NCI-H1930 (cell line): ENCODE data around the gene NDST1.
"Not testable (repeated sequence)": the region's sequence is repeated elsewhere in the genome, so short reads cannot be mapped to it uniquely, and the experiment has no call there.

ENCODE experiments used
- DNase-seq, 2 experiments: peaks; one replicate each; lab custom pipeline; 2025; lab: John Stamatoyannopoulos, UW

Gene NDST1

DNA sequence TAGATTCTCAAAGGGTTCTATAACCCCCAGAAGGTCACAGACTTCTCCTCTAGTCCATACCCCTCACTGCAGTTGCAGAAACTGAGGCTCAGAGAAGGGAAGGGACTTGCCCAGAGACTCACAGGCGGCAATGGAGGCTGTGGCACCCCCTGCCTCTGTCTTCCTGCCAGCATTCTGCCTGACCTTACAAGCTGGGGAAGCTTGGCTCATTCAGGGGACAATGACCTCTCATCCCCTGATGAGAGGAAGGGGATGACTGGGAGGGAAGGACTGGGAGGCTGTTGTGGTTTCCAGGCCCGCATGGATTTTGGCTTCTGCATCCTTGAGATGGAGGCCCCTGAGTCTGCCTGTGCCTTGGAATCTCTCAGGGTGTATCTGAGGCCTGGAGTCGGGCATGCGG, 897 bp downstream of the NDST1 start:
- no peak for DNase-seq

GRCh38 chr5:150509992-150510391, 2.1 kb downstream of the NDST1 start:
- no peak for DNase-seq

DNA sequence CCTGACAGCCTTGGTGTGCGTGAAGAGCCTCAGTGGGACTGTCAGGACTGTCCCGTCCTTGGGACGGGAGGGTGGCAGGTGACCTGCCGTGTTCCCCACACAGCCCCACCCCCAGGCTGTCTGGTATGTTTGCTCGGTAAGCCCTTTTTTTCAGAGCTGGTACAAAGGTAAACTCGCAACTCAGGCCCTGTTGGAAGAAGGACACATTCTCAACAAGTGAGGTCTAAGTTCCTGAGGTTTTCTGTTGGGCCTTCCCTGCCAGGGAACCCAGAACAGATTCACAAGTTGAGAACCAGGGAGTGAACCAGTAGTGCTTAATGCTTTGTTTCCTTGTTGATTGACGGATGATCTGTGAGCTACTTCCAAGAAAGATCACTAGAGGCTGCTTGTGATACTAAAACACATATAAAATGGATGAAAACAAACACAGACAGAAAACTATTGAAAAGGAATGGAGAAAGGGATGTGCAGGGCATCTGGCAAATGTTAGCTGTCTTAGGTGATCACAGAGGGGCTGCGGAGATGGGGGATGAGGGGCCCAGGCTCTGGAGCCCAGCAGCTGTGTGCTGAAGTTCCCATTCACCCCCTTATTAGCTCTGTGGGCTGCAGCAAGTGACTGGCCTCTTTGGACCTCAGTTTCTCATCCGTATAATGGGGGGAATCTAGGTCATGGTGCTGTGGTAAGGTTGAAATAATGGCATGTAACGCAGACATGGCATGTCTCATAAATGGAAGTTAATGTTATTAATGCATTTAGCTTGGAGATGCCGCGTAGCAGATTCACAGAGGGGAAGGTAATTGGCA, 2.7 kb downstream of the NDST1 start:
- DNase-seq = no peak

GRCh38 chr5:150511578-150512367, 3.8 kb downstream of the NDST1 start:
- DNase-seq = no peak

DNA sequence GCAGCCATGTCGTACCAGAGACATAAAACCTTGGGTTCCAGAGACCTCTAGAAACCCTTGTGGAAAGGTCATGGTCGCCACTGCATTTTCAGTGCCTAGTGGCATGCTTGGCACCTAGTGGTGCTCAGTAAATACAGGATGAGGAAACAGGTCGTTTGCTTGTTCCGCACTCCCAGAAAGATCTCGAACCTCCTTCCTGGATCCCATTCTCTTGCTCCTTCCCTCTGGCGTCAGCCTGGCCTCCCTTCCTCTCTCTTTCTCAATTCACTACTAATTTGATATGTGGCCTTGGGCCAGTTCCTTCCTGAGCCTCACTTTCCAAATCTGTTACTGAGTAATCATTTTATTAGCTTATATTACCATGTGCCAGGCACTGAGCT, 4.4 kb downstream of the NDST1 start:
- no peak for DNase-seq

GRCh38 chr5:150513375-150514309, 5.7 kb downstream of the NDST1 start:
- DNase-seq = no peak

- no peak for DNase-seq
Observed at GRCh38 chr5:150514708-150515211, 6.8 kb downstream of the NDST1 start.

GRCh38 chr5:150515446-150515845, 7.5 kb downstream of the NDST1 start:
- DNase-seq = no peak

DNA sequence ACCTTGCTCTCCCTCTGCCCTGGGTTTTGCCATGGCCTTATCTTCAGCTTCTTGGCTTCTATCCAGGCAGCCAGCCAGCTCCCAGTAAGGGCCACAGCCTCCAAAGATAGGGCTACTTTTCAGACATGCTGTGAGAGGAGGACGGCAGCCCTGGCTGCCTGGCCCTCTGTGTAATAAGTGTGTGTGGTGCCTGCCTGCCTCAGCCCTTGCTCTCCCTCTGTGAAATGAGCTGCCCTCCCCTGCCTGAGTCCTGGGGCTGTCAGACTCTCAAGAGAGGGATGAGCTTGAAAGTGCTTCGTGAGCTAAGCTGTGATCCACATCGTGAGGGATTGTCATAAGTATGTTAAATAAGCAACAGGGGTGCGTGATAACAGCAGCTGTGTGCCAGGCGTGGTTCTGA, 8.1 kb downstream of the NDST1 start:
- DNase-seq = no peak

DNA sequence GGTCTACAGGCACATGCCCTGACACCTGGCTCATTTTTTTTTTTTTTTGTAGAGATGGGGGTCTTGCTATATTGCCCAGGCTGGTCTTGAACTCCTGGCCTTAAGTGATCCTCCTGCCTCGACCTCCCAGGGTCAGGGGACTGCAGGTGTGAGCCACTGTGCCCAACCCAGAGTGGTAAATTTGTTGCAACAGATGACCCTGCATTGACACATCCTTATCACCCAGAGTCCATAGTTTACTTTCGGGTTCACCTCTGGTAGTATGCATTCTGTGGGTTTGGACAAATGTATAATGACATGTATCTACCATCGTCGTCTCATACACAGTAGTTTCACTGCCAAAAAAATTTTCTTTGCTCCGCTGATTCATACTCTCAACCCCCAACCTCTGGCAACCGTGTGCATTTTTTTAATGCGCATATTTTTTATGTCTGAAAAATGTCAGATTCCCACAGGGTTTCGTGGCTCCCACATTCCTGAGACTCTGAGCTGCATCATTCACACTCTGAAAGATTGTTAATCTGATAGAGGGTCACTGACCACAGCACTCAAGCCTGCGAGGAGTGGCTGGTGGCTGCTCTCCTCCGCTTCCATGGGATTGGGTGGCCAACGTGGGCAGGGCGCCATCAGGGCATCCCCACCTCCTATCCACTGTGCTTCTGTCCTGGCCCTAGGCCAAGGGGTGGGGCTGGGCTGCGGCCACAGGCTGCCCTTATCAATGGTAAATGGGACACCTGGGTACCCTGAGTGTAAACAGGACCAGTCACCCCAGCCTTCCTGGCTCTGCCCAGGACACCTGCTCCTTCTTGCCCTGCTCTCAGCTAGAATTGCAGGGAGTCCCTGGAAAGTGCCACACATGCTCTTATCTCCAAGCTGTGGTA, 9.6 kb downstream of the NDST1 start:
- no peak for DNase-seq

DNA sequence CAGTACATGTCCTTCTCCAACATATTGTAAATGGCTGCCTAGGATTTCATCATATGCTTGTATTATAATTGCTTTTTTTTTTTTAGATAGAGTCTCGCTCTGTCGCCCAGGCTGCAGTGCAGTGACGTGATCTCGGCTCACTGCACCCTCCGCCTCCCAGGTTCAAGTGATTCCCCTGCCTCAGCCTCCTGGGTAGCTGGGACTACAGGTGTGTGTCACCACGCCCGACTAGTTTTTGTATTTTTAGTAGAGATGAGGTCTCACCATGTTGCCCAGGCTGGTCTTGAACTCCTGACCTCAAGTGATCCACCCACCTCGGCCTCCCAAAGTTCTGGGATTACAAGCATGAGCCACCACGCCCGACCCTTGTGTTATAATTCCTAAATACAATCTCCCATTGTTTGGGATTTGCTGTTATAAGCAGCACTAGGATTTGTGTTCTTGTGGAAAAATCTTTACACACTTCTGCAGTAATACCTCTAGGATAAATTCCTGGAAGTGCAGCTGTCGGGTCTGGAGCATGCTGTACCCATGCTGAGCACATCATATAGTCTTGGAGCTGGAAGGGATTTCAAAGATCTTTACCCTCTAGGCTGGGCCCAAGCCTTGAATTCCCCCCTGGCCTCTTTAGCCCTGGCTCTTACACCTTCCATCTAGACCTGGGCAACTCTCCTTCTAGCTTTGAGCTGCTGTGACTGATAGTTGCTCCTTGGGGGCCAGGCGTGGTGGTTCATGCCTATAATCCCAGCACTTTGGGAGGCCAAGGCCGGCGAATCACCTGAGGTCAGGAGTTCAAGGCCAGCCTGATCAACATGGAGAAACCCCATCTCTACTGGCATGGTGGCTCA, 11.0 kb downstream of the NDST1 start:
- not testable (repeated sequence) for DNase-seq

DNA sequence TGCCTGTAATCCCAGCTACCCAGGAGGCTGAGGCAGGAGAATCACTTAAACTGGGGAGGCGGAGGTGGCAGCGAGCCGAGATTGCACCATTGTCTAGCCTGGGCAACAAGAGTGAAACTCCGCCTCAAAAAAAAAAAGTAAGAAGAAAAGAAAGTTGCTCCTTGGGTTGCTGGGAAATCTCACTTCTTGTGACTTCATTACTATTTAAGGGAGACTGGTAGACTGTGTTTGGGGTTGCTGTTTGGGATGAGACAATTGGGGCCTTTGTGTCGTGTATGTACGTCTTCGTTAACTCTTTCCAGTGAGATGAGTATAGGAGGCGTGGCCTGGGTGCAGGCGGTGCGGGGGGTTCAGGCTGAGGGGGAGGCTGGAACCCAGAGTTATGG, 11.6 kb downstream of the NDST1 start:
- no peak for DNase-seq

- DNase-seq = no peak
Observed at GRCh38 chr5:150519978-150520377, 12.0 kb downstream of the NDST1 start.

GRCh38 chr5:150520747-150521521, 13.0 kb downstream of the NDST1 start:
- DNase-seq = no peak

DNA sequence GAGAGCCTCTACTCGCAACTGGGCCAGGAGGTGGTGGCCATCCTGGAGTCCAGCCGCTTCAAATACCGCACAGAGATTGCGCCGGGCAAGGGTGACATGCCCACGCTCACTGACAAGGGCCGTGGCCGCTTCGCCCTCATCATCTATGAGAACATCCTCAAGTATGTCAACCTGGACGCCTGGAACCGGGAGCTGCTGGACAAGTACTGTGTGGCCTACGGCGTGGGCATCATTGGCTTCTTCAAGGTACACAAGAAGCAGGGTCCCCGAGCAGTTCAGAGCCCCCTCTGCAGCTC, 13.5 kb downstream of the NDST1 start:
- DNase-seq = no peak

GRCh38 chr5:150521939-150522503, 14.1 kb downstream of the NDST1 start:
- DNase-seq = no peak

DNA sequence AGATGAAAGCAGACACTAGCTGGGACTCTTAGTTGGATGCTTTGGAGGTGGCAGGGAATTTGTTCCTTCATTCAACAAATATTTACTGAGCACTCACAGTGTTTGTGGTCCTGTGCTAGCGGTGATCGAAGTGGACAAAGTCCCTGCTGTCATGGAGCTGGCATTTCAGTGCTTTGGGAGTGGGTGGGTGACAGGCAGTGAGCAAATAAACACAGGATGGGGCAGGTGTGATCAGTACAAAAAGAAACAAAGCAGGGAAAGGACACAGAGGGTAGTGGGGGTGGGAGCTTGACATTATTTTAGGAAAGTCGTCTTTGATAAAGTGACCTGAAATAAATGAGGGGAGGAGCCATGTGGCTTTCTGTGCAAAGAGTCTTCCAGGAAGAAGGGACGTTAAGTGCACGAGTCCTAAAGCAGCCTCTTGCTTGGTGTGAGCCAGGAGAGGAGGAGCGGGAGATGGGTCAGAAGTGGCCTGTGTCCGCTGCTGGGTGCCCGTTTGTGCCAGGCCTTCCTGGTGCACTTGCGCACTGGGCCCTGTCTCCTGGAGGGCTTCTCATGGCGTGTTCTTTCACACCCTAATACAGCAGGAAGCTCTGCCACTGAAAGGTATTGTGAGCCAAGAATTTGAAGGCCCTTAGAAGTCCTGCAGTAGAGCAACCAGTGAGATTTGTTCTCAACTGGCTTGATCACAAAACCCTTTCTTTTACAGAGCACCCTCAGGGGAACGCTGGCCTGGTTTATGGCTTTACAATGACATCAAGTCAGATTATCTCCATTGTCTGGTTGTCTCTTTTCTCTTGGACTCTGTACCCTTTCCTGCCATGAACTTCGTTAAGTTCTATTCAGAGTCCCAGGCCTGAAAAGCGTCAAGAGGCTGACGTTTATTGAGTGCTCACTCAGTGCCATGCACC, 14.8 kb downstream of the NDST1 start:
- no peak for DNase-seq
